ENCODE measurements around the gene UNC93B1. TPM values are rescaled to one million over a fixed set of nuclear protein-coding genes. Genes with fewer than 3 reads are reported as not detected.

The UNC93B1 gene
- total RNA-seq, 5 donors from 2014 or later (not counting 1 experiment from before 2014, with no cell fraction given), result 16.7 to 38.6 (median 27.8) TPM

DNA sequence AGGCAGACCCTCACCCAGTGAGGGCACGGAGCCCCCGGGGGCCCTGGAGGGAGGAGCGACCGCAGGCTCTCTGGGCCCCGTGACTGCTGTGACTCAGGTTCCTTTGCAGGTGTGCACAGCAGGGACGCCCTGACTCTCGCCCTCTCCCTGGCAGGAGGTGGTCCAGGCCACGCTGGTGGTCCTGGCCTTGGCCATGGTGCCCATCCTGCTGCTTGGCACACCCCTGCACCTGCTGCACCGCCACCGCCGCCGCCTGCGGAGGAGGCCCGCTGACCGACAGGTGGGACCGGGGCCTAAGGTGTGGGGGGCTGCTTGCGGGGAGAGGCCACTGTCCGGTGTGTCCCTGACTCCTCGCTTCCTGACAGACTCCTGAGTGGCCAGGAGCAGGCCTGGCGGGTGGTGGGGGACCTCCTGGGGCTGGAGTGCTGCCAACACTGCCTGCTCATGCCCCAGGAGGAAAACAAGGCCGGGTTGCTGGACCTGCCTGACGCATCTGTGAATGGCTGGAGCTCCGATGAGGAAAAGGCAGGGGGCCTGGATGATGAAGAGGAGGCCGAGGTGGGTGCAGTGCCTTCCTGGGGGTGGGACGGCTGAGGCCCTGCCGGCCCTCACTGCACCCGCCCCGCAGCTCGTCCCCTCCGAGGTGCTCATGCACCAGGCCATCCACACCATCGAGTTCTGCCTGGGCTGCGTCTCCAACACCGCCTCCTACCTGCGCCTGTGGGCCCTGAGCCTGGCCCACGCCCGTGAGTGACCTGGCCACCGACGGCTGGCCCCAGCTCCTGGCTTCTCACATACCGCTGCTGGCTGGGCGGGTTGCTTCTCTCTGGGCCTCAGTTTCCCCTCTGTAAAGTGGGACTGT, 45.8 kb upstream of the UNC93B1 start:
- ATAC-seq (replicated peaks in 1 of 4) (no peak), DNase-seq (no peak)
- Mint-ChIP-seq H3K36me3 (peaks cover 16% of the 10 kb centered on the region), H3K4me1 (no peaks in the 10 kb centered on the region), H3K9me3 (no peaks in the 10 kb centered on the region), H3K4me3 (no peak overlapping the region), H3K27me3 (no peaks in the 10 kb centered on the region), H3K27ac (no peak overlapping the region)
- CTCF ChIA-PET, result no interaction called here
- Histone ChIP-seq H3K27ac (ENCODE audit: low read length) (no peak overlapping the region), H3K36me3 (ENCODE audit: control insufficient read depth in 2 of 2, extremely low read depth in 1 of 2, insufficient read depth in 1 of 2, low read length in 1 of 2) (peaks cover 34 to 67% of the 10 kb centered on the region in 2 donors), H3K4me1 (ENCODE audit: control insufficient read depth in 1 of 2, extremely low read depth in 1 of 2, insufficient read depth in 2 of 2, low read length in 2 of 2) (no peaks in the 10 kb centered on the region), H3K27me3 (replicated peaks in 1 of 2; ENCODE audit: control insufficient read depth in 2 of 2, extremely low read depth in 1 of 2, insufficient read depth in 2 of 2, low read length in 1 of 2) (no peaks in the 10 kb centered on the region), H3K9me3 (no peaks in the 10 kb centered on the region), H3K4me3 (ENCODE audit: control insufficient read depth in 1 of 2, extremely low read depth in 1 of 2, low read length in 1 of 2) (no peak overlapping the region)
- 96% methylated on average over 34 of the region's 40 CpGs for WGBS (ENCODE audit: insufficient coverage)
- POLR2A ChIA-PET, result no interaction called here

DNA sequence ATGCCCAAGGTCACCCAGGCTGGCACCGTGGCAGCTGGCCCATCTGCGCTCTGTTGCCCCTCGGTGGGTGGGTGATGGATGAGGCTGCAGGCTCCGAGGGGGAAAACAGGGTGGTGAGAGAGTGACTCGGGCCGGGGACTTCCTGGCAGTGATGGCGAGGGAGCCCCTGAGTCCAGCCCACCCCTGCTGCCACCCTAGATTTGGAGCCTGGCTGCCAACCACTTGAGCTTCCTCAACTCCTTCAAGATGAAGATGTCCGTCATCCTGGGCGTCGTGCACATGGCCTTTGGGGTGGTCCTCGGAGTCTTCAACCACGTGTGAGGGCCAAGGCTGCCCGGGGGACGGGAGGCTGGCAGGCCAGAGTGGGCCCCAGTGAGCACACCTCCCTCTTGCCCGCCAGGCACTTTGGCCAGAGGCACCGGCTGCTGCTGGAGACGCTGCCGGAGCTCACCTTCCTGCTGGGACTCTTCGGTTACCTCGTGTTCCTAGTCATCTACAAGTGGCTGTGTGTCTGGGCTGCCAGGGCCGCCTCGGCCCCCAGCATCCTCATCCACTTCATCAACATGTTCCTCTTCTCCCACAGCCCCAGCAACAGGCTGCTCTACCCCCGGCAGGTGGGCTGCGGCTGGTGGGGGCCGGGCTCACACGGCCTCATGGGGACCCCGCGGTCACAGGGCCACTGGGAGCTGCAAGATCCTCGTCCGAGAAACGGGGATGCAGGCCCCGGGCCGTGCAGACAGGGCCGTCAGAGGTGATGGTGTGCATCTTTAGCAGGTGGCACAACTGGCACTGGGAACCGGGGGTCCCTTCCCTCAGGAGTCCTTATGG, 45.0 kb upstream of the UNC93B1 start:
- ChIA-PET POLR2A (no interaction called here), CTCF (no interaction called here)
- ATAC-seq (replicated peaks in 1 of 4), result no peak
- no peaks in the 10 kb centered on the region for H3K27me3 Mint-ChIP-seq
- DNase-seq, result no peak
- 95% methylated on average over 34 of the region's 35 CpGs for WGBS (ENCODE audit: insufficient coverage)
- H3K36me3 ChIP-seq (ENCODE audit: control insufficient read depth in 2 of 2, extremely low read depth in 1 of 2, insufficient read depth in 1 of 2, low read length in 1 of 2), result peaks cover 34 to 76% of the 10 kb centered on the region in 2 donors
- H3K27me3 ChIP-seq (replicated peaks in 1 of 2; ENCODE audit: control insufficient read depth in 2 of 2, extremely low read depth in 1 of 2, insufficient read depth in 2 of 2, low read length in 1 of 2), result no peaks in the 10 kb centered on the region
- H3K36me3 Mint-ChIP-seq, result peaks cover 16% of the 10 kb centered on the region
- H3K4me3 ChIP-seq (ENCODE audit: control insufficient read depth in 1 of 2, extremely low read depth in 1 of 2, low read length in 1 of 2), result no peak overlapping the region
- no peaks in the 10 kb centered on the region for H3K4me1 Mint-ChIP-seq
- H3K4me1 ChIP-seq (ENCODE audit: control insufficient read depth in 1 of 2, extremely low read depth in 1 of 2, insufficient read depth in 2 of 2, low read length in 2 of 2), result no peaks in the 10 kb centered on the region
- H3K9me3 ChIP-seq, result no peaks in the 10 kb centered on the region
- H3K27ac ChIP-seq (ENCODE audit: low read length), result no peak overlapping the region
- no peak overlapping the region for H3K27ac Mint-ChIP-seq
- no peak overlapping the region for H3K4me3 Mint-ChIP-seq
- no peaks in the 10 kb centered on the region for H3K9me3 Mint-ChIP-seq

DNA sequence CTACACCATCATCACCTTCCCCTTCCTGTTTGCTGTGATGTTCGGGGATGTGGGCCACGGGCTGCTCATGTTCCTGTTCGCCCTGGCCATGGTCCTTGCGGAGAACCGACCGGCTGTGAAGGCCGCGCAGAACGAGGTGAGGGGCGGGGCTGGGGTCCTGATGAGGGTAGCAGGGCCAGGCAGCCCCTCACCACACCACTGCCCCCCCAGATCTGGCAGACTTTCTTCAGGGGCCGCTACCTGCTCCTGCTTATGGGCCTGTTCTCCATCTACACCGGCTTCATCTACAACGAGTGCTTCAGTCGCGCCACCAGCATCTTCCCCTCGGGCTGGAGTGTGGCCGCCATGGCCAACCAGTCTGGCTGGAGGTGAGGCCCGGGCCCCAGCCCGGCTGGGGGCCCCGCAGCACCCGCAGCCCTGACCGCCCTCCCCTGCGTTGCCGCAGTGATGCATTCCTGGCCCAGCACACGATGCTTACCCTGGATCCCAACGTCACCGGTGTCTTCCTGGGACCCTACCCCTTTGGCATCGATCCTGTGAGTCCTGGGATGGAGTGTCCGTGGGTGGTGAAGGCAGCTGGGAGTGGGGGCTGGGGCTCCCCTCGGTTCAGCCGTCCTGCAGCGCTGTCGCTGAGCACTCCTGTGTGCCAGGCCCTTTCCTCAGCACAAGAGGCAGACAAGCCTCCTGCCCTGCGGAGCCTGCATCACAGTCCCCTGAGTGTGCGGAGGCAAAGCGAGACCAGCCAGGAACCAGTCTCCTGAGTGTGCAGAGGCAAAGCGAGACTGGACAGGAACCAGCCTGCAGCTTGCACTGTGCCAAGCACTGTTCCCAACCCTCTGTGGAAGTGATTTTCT, 43.8 kb upstream of the UNC93B1 start:
- no peak overlapping the region for H3K4me3 ChIP-seq (ENCODE audit: control insufficient read depth in 1 of 2, extremely low read depth in 1 of 2, low read length in 1 of 2)
- H3K27ac Mint-ChIP-seq, result no peak overlapping the region
- POLR2A ChIA-PET, result no interaction called here
- no peaks in the 10 kb centered on the region for H3K9me3 ChIP-seq
- no peaks in the 10 kb centered on the region for H3K27me3 ChIP-seq (replicated peaks in 1 of 2; ENCODE audit: control insufficient read depth in 2 of 2, extremely low read depth in 1 of 2, insufficient read depth in 2 of 2, low read length in 1 of 2)
- WGBS (ENCODE audit: insufficient coverage), result 96% methylated on average over 29 of the region's 37 CpGs
- H3K36me3 Mint-ChIP-seq, result peaks cover 16% of the 10 kb centered on the region
- peaks cover 0 to 4% of the 10 kb centered on the region in 2 experiments for H3K4me1 ChIP-seq (ENCODE audit: control insufficient read depth in 1 of 2, extremely low read depth in 1 of 2, insufficient read depth in 2 of 2, low read length in 2 of 2)
- ATAC-seq (replicated peaks in 1 of 4) (no peak), DNase-seq (no peak)
- CTCF ChIA-PET, result no interaction called here
- no peaks in the 10 kb centered on the region for H3K4me1 Mint-ChIP-seq
- no peak overlapping the region for H3K27ac ChIP-seq (ENCODE audit: low read length)
- H3K9me3 Mint-ChIP-seq, result no peaks in the 10 kb centered on the region
- H3K4me3 Mint-ChIP-seq, result no peak overlapping the region
- H3K27me3 Mint-ChIP-seq, result no peaks in the 10 kb centered on the region
- peaks cover 31 to 86% of the 10 kb centered on the region in 2 donors for H3K36me3 ChIP-seq (ENCODE audit: control insufficient read depth in 2 of 2, extremely low read depth in 1 of 2, insufficient read depth in 1 of 2, low read length in 1 of 2)

DNA sequence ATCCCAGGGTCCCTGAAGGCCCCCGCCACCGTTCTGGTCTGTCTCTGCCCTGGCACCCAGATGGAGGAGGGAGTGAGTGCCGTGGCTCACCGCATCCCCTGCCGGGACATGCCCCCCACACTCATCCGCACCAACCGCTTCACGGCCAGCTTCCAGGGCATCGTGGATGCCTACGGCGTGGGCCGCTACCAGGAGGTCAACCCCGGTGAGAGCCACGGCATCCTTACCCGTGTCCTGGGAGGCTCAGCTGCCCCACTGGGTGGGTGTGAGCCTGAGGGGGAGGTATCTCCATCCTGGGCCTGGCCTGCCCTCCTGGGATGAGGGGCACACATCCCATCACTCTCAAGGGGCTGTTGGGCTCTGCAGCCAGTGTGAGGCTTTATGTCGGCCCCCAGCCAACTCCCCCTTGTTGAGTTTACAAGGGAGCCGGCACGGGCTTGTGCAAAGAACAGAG, 41.0 kb upstream of the UNC93B1 start:
- ChIA-PET CTCF (interaction anchor here in 1 of 2 donors (0.7 kb wide), 1 partner anchor 141 kb away, joined by 3 read pairs; no protein-coding TSS in a partner anchor), POLR2A (no interaction called here)
- H3K4me3 ChIP-seq (ENCODE audit: control insufficient read depth in 1 of 2, extremely low read depth in 1 of 2, low read length in 1 of 2), result no peak overlapping the region
- Mint-ChIP-seq H3K4me3 (no peak overlapping the region), H3K27me3 (no peaks in the 10 kb centered on the region), H3K4me1 (peaks cover 9 to 14% (median 11%) of the 10 kb centered on the region in 3 donors), H3K9me3 (no peaks in the 10 kb centered on the region), H3K27ac (no peak overlapping the region), H3K36me3 (peaks cover 3% of the 10 kb centered on the region)
- H3K4me1 ChIP-seq (ENCODE audit: control insufficient read depth in 1 of 2, extremely low read depth in 1 of 2, insufficient read depth in 2 of 2, low read length in 2 of 2), result peaks cover 2 to 30% of the 10 kb centered on the region in 2 experiments
- H3K27me3 ChIP-seq (replicated peaks in 1 of 2; ENCODE audit: control insufficient read depth in 2 of 2, extremely low read depth in 1 of 2, insufficient read depth in 2 of 2, low read length in 1 of 2), result no peaks in the 10 kb centered on the region
- no peaks in the 10 kb centered on the region for H3K9me3 ChIP-seq
- ATAC-seq (replicated peaks in 1 of 4) (no peak), DNase-seq (no peak)
- WGBS (ENCODE audit: insufficient coverage), result 93% methylated on average over 3 of the region's 18 CpGs
- no peak overlapping the region for H3K27ac ChIP-seq (ENCODE audit: low read length)
- H3K36me3 ChIP-seq (ENCODE audit: control insufficient read depth in 2 of 2, extremely low read depth in 1 of 2, insufficient read depth in 1 of 2, low read length in 1 of 2), result peaks cover 15 to 67% of the 10 kb centered on the region in 2 donors

DNA sequence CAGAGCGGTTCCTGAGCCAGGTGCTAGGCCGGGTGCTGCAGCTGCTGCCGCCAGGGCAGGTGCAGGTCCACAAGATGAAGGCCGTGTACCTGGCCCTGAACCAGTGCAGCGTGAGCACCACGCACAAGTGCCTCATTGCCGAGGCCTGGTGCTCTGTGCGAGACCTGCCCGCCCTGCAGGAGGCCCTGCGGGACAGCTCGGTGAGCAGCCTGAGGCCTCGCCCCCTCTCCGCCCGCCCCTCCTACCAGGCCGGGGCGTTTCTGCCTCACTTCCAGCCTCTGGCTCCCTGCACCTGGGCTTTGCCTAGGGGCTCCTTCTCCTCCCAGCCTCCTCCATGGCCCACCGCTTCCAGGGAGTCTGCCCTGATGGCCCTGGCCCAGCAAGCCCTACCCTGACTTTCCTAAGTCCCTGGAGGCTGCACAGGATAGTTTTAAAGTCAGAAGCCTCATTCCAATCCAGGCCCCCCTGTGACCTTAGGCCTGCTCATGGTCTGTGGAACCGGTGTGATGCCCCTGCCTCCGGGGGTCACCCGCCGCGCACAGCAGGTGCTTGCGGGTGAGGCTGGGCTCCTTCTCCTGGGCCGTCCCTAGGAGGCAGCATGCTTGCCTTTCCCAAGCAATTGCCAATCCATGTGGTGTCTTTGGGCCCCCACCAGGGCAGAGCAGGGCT, 40.4 kb upstream of the UNC93B1 start:
- H3K27ac ChIP-seq (ENCODE audit: low read length), result no peak overlapping the region
- no peaks in the 10 kb centered on the region for H3K27me3 ChIP-seq (replicated peaks in 1 of 2; ENCODE audit: control insufficient read depth in 2 of 2, extremely low read depth in 1 of 2, insufficient read depth in 2 of 2, low read length in 1 of 2)
- peaks cover 12 to 16% (median 12%) of the 10 kb centered on the region in 3 donors for H3K4me1 Mint-ChIP-seq
- no peak overlapping the region for H3K27ac Mint-ChIP-seq
- H3K4me1 ChIP-seq (ENCODE audit: control insufficient read depth in 1 of 2, extremely low read depth in 1 of 2, insufficient read depth in 2 of 2, low read length in 2 of 2), result peaks cover 2 to 37% of the 10 kb centered on the region in 2 experiments
- no peaks in the 10 kb centered on the region for H3K9me3 Mint-ChIP-seq
- H3K4me3 ChIP-seq (ENCODE audit: control insufficient read depth in 1 of 2, extremely low read depth in 1 of 2, low read length in 1 of 2), result no peak overlapping the region
- H3K27me3 Mint-ChIP-seq, result no peaks in the 10 kb centered on the region
- no peak for ATAC-seq (replicated peaks in 1 of 4)
- peaks cover 12 to 60% of the 10 kb centered on the region in 2 donors for H3K36me3 ChIP-seq (ENCODE audit: control insufficient read depth in 2 of 2, extremely low read depth in 1 of 2, insufficient read depth in 1 of 2, low read length in 1 of 2)
- H3K4me3 Mint-ChIP-seq, result no peak overlapping the region
- H3K36me3 Mint-ChIP-seq, result peaks cover 3% of the 10 kb centered on the region
- POLR2A ChIA-PET, result interaction anchor here in 1 of 2 donors (0.7 kb wide), 1 partner anchor 81 kb away, joined by 6 read pairs; no protein-coding TSS in a partner anchor
- no peaks in the 10 kb centered on the region for H3K9me3 ChIP-seq
- 94% methylated on average over 23 of the region's 24 CpGs for WGBS (ENCODE audit: insufficient coverage)
- no peak for DNase-seq
- CTCF ChIA-PET, result no interaction called here
